Testis (tissue), 3 donors: ENCODE data around the gene PPP1R3D. TPM values are rescaled to one million over a fixed set of nuclear protein-coding genes. Genes with fewer than 3 reads are reported as not detected.
A peak's percentile ranks its signal among the peaks of the same experiment; 100 is the strongest.

ENCODE experiments used
- DNase-seq: peaks from one replicate; pipeline ENCODE4 v3.0.0-alpha.2; 2019
- H3K27ac ChIP-seq, 2 donors: fragments of 200-600 bp; sonication (generic); one replicate each; pipeline ENCODE4 v1.5.1; 2019
- H3K27me3 ChIP-seq: fragments of 200-600 bp; sonication (generic); one replicate; pipeline ENCODE4 v1.5.1; 2019
- H3K36me3 ChIP-seq: fragments of 200-600 bp; sonication (generic); one replicate; pipeline ENCODE4 v1.5.1; 2017; ENCODE audit warnings: low read depth; ENCODE audit errors: missing control alignments
- H3K4me1 ChIP-seq: fragments of 200-600 bp; sonication (generic); one replicate; pipeline ENCODE4 v1.5.1; 2019
- H3K4me3 ChIP-seq, 2 donors: fragments of 200-600 bp; sonication (generic); one replicate each; pipeline ENCODE4 v1.5.1; 2017 to 2019
- H3K9me3 ChIP-seq: fragments of 200-600 bp; sonication (generic); one replicate; pipeline ENCODE4 v1.5.1; 2017
- POLR2A ChIP-seq: fragments of 450-650 bp; IDR thresholded peaks from one replicate; pipeline ENCODE4 v1.6.1; 2017; ENCODE audit warnings: antibody characterized with exemption, mild to moderate bottlenecking, moderate library complexity
- WGBS, 2 donors: methylation state at CpG; one replicate each; pipeline ENCODE4 v1.1.5; 2018; 5-methylcytosine and 5-hydroxymethylcytosine counted together
- intact Hi-C: fragments of 100-400 bp; cut with DNase I; formaldehyde crosslinking; loops from one replicate; pipeline ENCODE4 v1.15.1; 2023; ENCODE audit warnings: low total_unique reads
- polyA plus RNA-seq: library from polyadenylated mRNA; stranded (reverse); fragments of 350-450 nt; fragmentation: Illumina TruSeq; extraction: RNeasy Lipid Tissue Mini Kit (QIAGEN cat#74804); gene quantifications from one replicate; pipeline ENCODE4 v1.2.3, GENCODE V29; 2014; ENCODE audit warnings: low read depth, low replicate concordance; ENCODE audit not compliant: insufficient read depth
- total RNA-seq, 2 donors: library from RNA; depleted of rRNA; stranded (reverse); fragments of >200 nt; gene quantifications; one replicate each; pipeline ENCODE4 v1.2.3, GENCODE V29; 2016
- TF ChIP-seq, protein P1 (sequence below), 3 experiments: fragments of 450-650 bp in 2 of 3; fragments of 200-600 bp in 1 of 3; sonication (generic) in 1 of 3; IDR thresholded peaks; one replicate each; pipeline ENCODE4 v1.5.1; 2016 to 2019; ENCODE audit warnings: antibody characterized with exemption in 3 of 3, mild to moderate bottlenecking in 2 of 3, moderate library complexity in 1 of 3

PPP1R3D gene
- total and polyA plus RNA-seq, 3 donors from 2014 or later, result 4.7 to 9.4 (median 8.2) TPM

GRCh38 chr20:59935457-59936185 lies 4.5 kb downstream of the PPP1R3D start:
- DNase-seq, result no peak
- WGBS, 2 donors, result 91 to 94% methylated on average over 8 of the region's 8 CpGs
- TF ChIP-seq, protein P1, sequence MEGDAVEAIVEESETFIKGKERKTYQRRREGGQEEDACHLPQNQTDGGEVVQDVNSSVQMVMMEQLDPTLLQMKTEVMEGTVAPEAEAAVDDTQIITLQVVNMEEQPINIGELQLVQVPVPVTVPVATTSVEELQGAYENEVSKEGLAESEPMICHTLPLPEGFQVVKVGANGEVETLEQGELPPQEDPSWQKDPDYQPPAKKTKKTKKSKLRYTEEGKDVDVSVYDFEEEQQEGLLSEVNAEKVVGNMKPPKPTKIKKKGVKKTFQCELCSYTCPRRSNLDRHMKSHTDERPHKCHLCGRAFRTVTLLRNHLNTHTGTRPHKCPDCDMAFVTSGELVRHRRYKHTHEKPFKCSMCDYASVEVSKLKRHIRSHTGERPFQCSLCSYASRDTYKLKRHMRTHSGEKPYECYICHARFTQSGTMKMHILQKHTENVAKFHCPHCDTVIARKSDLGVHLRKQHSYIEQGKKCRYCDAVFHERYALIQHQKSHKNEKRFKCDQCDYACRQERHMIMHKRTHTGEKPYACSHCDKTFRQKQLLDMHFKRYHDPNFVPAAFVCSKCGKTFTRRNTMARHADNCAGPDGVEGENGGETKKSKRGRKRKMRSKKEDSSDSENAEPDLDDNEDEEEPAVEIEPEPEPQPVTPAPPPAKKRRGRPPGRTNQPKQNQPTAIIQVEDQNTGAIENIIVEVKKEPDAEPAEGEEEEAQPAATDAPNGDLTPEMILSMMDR (IDR thresholded peaks at IDR 0.05), result no peak
- TF ChIP-seq POLR2A, result no peak
- intact Hi-C loops, result no loop called here
- Histone ChIP-seq H3K27ac (no peak overlapping the region), H3K36me3 (no peaks in the 10 kb centered on the region), H3K4me1 (peaks cover 9% of the 10 kb centered on the region), H3K4me3 (no peak overlapping the region), H3K27me3 (no peaks in the 10 kb centered on the region), H3K9me3 (no peaks in the 10 kb centered on the region)

DNA sequence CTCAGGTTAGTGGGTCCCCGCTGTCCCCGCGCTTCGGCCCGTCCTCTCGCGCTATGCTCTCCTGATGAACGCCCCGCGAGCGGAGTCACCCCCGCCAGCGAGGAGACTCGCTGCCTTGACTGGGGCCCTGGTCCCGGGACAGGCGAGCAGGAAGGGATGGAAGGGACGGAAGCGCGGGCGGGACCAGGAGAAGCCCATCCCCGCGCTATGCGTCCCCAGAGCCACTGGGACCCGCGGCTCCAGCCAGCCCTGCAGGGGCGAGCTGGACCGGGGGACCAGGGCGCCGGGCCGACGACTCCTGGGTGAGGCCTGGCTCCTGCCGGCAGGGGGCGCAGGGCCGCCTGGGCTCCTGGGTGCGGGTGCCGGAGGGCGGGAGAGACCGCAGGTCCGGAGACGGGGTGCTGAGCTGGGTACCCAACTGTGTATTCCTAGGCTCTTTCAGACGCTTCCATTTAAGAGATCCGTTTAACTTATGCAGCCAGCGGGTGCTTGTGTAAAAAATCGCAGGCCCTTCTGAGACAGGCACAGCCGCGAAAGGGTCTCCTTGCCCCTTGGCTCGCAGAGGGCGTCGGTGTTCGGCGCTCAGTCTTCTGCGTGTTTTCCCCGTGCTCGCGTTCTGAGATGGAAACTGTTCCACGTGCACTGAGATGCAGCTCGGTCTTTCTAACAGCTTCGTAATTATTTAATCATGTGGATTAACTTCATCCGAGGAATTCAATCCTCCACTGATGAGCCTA lies 6.1 kb downstream of the PPP1R3D start:
- peak overlapping the region; percentile 70 to 79 for H3K4me3 ChIP-seq
- peak; percentile 84 for DNase-seq
- TF ChIP-seq, protein P1 (IDR thresholded peaks at IDR 0.05), result peak; percentile 84 to 92 (median 85)
- no peak for TF ChIP-seq POLR2A
- no peaks in the 10 kb centered on the region for H3K36me3 ChIP-seq
- peaks cover 9% of the 10 kb centered on the region for H3K4me1 ChIP-seq
- H3K27ac ChIP-seq, result peak overlapping the region; percentile 63 to 89
- H3K27me3 ChIP-seq, result no peaks in the 10 kb centered on the region
- 6 to 7% methylated on average over 17 to 58 of the region's 59 CpGs for WGBS, 2 donors
- intact Hi-C loops, result no loop called here
- no peaks in the 10 kb centered on the region for H3K9me3 ChIP-seq

DNA sequence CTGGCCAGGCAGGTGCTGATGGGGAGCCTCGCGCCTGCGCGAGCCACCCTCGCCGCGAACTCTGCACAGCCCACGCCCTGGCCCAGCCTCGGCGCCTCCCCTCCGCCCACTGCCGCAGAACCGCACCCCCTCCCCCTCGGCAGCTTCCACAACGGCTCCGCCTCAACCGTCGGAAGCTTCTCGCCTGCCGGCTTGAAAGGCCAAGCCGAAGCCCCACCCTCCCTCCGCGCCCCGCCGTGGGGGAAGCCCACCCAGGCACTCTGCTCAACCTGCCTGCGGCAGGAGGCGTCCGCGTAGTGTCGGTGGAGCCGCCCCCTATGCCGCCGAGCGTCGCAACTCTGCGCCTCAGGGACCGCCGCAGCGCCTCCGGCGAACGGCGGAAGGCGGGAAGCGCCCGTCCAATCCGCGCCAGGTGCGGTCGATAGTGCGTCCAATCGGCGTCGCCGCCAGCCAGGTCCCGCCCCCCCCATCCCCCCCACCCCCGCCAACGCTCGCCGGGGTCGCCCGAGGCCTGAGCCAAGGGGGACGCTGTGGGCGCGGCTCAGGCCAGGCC lies 6.7 kb downstream of the PPP1R3D start, which contains the start of gene SYCP2:
SYCP2 (minus strand) TSS at position 342 of the 553 bp plus-strand sequence. CDS start 11,224 bp downstream, outside the sequence.
- intact Hi-C loops, result no loop called here
- WGBS, 2 donors, result 34 to 53% methylated on average over 3 to 44 of the region's 65 CpGs
- no peak for TF ChIP-seq POLR2A
- TF ChIP-seq, protein P1 (IDR thresholded peaks at IDR 0.05), result no peak
- Histone ChIP-seq H3K4me3 (peak within 1 kb of the TSS; percentile 70 to 79), H3K27ac (peak within 1 kb of the TSS; percentile 63 to 89), H3K36me3 (no peaks in the 10 kb centered on the region), H3K9me3 (no peaks in the 10 kb centered on the region), H3K27me3 (no peaks in the 10 kb centered on the region), H3K4me1 (peaks cover 4% of the 10 kb centered on the region)
- DNase-seq, result peak; percentile 67

DNA sequence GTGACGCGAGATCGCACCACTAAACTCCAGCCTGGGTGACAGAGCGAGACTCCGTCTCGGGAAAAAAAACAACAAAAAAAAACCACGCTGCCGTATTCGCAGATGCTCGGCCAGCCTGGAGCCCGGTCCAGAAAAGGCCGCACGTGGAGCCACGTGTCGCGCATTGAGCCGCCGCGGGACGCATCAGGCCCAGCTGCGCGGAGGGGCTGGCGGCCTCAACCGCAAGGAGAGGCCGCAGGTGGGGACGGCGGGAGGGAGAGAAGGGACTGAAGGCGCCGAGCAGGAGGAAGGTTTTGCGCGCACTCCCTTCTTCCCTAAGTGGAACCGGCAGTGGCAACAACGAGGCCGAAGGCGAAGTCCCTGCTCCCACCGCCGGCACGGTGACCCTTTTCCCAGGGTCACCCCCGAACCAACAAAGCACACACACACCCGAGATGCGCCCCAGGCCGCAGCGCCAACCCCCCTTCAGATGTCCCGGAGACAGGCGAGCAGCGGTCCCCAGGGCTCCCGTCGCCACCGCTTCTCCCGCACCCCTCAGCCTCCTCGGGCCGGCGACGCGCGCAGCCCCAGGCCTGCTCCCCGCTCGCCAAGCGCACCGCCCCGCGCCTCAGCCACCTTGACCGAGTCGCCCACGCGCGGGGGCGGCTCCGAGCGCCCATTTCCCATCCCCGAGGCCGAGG lies 7.3 kb downstream of the PPP1R3D start:
- peak overlapping the region; percentile 63 to 89 for H3K27ac ChIP-seq
- H3K4me3 ChIP-seq, result peak overlapping the region; percentile 70 to 79
- no peaks in the 10 kb centered on the region for H3K27me3 ChIP-seq
- H3K4me1 ChIP-seq, result peaks cover 3% of the 10 kb centered on the region
- no peak for DNase-seq
- H3K9me3 ChIP-seq, result no peaks in the 10 kb centered on the region
- no peaks in the 10 kb centered on the region for H3K36me3 ChIP-seq
- TF ChIP-seq, protein P1 (IDR thresholded peaks at IDR 0.05), result no peak
- TF ChIP-seq POLR2A, result no peak
- intact Hi-C loops, result no loop called here
- WGBS, 2 donors, result 67 to 78% methylated on average over 60 to 71 of the region's 72 CpGs
